Upper lobe of right lung (tissue), 1 donor: ENCODE results near the gene CCT2. TPM values are rescaled to one million over a fixed set of nuclear protein-coding genes. Genes with fewer than 3 reads are reported as not detected.
"Not testable (repeated sequence)": the region's sequence is repeated elsewhere in the genome, so short reads cannot be mapped to it uniquely, and the experiment has no call there.

Experiments
- ATAC-seq: fragments of 200-7000 bp; cut with Tn5 transposase; one replicate; pipeline ENCODE4 v1.9.1; 2020; ENCODE audit warnings: mild to moderate bottlenecking, moderate library complexity
- DNase-seq: peaks from one replicate; pipeline ENCODE4 v3.0.0-alpha.2; 2020
- H3K27ac ChIP-seq: fragments of 200-600 bp; one replicate; pipeline ENCODE4 v1.8.0; 2022
- H3K27me3 ChIP-seq: fragments of 200-600 bp; one replicate; pipeline ENCODE4 v1.8.0; 2022; ENCODE audit warnings: mild to moderate bottlenecking
- H3K36me3 ChIP-seq: fragments of 200-600 bp; one replicate; pipeline ENCODE4 v1.8.0; 2022
- H3K4me1 ChIP-seq: fragments of 200-600 bp; one replicate; pipeline ENCODE4 v1.8.0; 2022
- H3K4me3 ChIP-seq: fragments of 200-600 bp; one replicate; pipeline ENCODE4 v1.8.0; 2022; ENCODE audit warnings: mild to moderate bottlenecking
- H3K9me3 ChIP-seq: fragments of 200-600 bp; one replicate; pipeline ENCODE4 v1.8.0; 2022
- CTCF ChIP-seq: fragments of 200-600 bp; IDR thresholded peaks from one replicate; pipeline ENCODE4 v1.8.0; 2022; ENCODE audit warnings: antibody characterized with exemption
- intact Hi-C: fragments of 100-400 bp; cut with DNase I; formaldehyde crosslinking; loops from one replicate; pipeline ENCODE4 v1.11.0; 2022
- total RNA-seq: library from RNA; stranded (reverse); fragmentation: NEBNext Ultra II Directional; extraction: Animal tissue kit (Norgen Biotek cat#: 25700); gene quantifications from one replicate; pipeline ENCODE4 v1.2.1, GENCODE V29; 2021
- donor health status: DM: no; HTN: yes; CAD: no; lungs with severe emphysema.

The CCT2 gene
- total RNA-seq, 1 donor from 2014 or later: 90.8 TPM

GRCh38 chr12:69602954-69603353 lies 17.7 kb downstream of the CCT2 start:
- no peaks in the 10 kb centered on the region for H3K4me1 ChIP-seq
- peaks cover 55% of the 10 kb centered on the region for H3K36me3 ChIP-seq
- DNase-seq (no peak), ATAC-seq (no peak)
- H3K9me3 ChIP-seq: no peaks in the 10 kb centered on the region
- TF ChIP-seq CTCF: no peak
- H3K4me3 ChIP-seq: no peak overlapping the region
- H3K27ac ChIP-seq: no peak overlapping the region
- H3K27me3 ChIP-seq: no peaks in the 10 kb centered on the region
- intact Hi-C loops: no loop called here

- peaks cover 49% of the 10 kb centered on the region for H3K36me3 ChIP-seq
- H3K27me3 ChIP-seq, H3K27ac ChIP-seq, ATAC-seq, intact Hi-C loops, H3K9me3 ChIP-seq, H3K4me1 ChIP-seq, H3K4me3 ChIP-seq, DNase-seq: not testable (repeated sequence)
Measured at GRCh38 chr12:69603556-69603955, 18.3 kb downstream of the CCT2 start.

- ATAC-seq, intact Hi-C loops, DNase-seq: not testable (repeated sequence)
Measured at GRCh38 chr12:69604275-69604674, 19.0 kb downstream of the CCT2 start.

GRCh38 chr12:69608114-69608513 lies 22.9 kb downstream of the CCT2 start:
- Histone ChIP-seq H3K27me3 (no peaks in the 10 kb centered on the region), H3K36me3 (peaks cover 4% of the 10 kb centered on the region), H3K4me1 (no peaks in the 10 kb centered on the region), H3K9me3 (no peaks in the 10 kb centered on the region), H3K4me3 (no peak overlapping the region), H3K27ac (no peak overlapping the region)
- ATAC-seq (no peak), DNase-seq (no peak)
- TF ChIP-seq CTCF: no peak
- intact Hi-C loops: no loop called here

More at GRCh38 chr12:69604275-69604674, 19.0 kb downstream of the CCT2 start:
- not testable (repeated sequence) for H3K27ac ChIP-seq, H3K4me1 ChIP-seq, H3K4me3 ChIP-seq, H3K9me3 ChIP-seq, H3K27me3 ChIP-seq
- peaks cover 42% of the 10 kb centered on the region for H3K36me3 ChIP-seq

- DNase-seq: no peak
- peak; percentile 12 for ATAC-seq
- no peak overlapping the region for H3K4me3 ChIP-seq
- TF ChIP-seq CTCF: no peak
- intact Hi-C loops: no loop called here
- H3K9me3 ChIP-seq: no peaks in the 10 kb centered on the region
- H3K27me3 ChIP-seq: no peaks in the 10 kb centered on the region
- H3K27ac ChIP-seq: no peak overlapping the region
- H3K36me3 ChIP-seq: no peaks in the 10 kb centered on the region
- H3K4me1 ChIP-seq: no peaks in the 10 kb centered on the region
Measured at GRCh38 chr12:69610126-69610525, 24.9 kb downstream of the CCT2 start.

- peak; percentile 27 for ATAC-seq
Measured at GRCh38 chr12:69610729-69611128, 25.5 kb downstream of the CCT2 start, which contains the start of gene LRRC10. Gene LRRC10, minus strand, starts transcription at chr12:69610907. Its CDS starts 69 bp downstream, at chr12:69610838.

More at GRCh38 chr12:69610729-69611128, 25.5 kb downstream of the CCT2 start, which contains the start of gene LRRC10:
- H3K27ac ChIP-seq: no peak within 1 kb of the TSS
- no peak within 1 kb of the TSS for H3K4me3 ChIP-seq
- H3K36me3 ChIP-seq: no peaks in the 10 kb centered on the region
- intact Hi-C loops: no loop called here
- no peak for DNase-seq
- TF ChIP-seq CTCF: no peak
- no peaks in the 10 kb centered on the region for H3K4me1 ChIP-seq
- H3K9me3 ChIP-seq: no peaks in the 10 kb centered on the region
- H3K27me3 ChIP-seq: no peaks in the 10 kb centered on the region
